Activated T-cell treated with anti-CD3 and anti-CD28 coated beads, Interleukin-2, amount 50 U/mL, for 1 hour (primary cell): ENCODE measurements around the gene NELFA.

Source experiments
- DNase-seq: peaks from one replicate; pipeline ENCODE4 v3.0.0-alpha.2; 2020

Gene NELFA

DNA sequence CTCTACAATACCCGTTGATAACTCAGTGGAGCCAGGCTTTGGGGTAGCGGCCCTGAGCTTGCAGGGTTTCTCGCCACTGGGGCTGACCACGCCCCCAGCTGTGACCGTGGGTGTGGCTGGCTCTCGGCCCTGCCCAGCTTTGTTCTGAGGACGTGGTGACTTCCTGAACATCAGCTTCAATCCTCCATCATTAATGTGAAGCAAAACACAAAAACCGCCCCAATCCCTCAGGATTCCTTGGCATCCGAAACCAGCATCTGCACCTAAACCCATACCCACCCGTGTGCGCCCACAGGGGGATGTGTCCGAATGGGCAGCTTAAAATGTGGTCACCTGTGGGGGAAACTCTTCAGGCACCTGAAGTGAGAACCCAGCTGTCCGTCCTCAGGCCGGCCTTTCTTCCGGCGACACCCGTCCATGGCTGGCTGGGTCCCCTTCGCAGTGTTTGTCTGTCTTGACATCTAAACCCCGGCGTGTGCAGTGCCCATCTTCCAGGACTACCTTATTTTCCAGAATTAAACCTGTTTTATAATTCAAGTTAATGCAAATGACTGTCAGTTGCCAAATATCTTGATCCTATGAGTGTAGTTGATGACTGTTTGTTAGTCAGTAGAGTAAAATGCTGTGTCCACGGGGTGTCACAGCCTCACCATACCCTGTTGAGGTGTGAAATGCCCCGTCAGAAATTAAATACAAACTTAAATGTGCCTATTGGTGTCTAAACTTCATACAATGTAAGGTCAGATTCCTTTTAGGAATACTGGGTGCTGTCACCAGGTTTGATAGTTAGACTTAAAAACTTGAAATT is 27.3 kb downstream of the NELFA start:
- DNase-seq: no peak

GRCh38 chr4:1980561-1981041 is 28.2 kb downstream of the NELFA start:
- no peak for DNase-seq

GRCh38 chr4:1979477-1980196 is 29.1 kb downstream of the NELFA start:
- no peak for DNase-seq

DNA sequence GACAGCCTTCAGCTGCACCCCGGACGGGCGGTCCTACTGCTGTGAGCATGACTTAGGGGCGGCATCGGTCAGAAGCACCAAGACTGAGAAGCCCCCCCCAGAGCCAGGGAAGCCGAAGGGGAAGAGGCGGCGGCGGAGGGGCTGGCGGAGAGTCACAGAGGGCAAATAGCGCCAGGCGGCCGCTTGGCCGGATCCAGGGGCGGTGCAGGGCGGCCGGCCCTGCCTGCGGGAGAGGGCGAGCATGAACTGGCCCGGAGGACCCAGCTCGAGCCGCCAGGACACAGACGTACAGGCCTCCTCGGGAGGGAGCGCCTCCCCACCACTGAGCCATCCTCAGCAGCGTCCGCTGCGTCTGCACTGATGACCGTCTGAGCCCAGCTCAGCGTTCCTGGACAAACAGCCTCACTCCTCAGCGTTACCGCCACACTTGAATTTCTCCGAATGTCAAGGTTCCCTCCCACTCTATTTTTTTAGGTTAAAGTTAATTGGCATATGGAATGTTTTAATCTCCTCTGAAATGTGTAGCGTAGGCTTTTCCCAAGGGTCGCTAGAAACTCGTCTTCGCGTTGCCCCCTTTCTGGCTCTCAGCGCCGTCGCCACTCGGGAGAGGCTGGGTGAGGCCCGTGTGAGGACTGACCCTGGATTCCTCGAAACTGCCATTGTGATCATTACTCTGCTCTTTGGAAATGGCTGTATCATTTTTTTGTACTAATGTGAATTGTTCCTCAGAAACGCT is 29.9 kb downstream of the NELFA start:
- no peak for DNase-seq

GRCh38 chr4:1978226-1978625 is 30.5 kb downstream of the NELFA start:
- no peak for DNase-seq

GRCh38 chr4:1976416-1977352 is 32.1 kb downstream of the NELFA start:
- DNase-seq: no peak

DNA sequence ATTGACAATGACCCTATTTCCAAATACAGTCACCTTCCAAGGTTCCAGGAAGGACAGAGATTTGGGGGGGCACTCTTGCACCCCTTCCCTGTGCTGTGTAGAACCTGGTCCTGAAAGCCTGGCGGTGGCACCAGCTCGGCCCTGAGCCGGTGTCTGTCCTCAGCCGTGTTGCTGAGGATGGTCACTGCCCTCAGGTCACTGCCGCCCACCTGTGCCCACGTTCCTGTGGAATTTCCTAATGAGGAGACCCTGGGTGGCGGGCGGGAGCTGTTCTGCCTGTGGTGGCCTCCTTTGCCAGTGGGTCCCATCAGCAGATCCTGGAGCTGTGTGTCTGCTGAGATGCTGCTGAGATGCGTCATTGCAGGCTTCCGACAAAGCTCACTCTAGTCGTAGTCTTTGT is 32.9 kb downstream of the NELFA start:
- DNase-seq: no peak

GRCh38 chr4:1975391-1975801 is 33.4 kb downstream of the NELFA start:
- DNase-seq: no peak

DNA sequence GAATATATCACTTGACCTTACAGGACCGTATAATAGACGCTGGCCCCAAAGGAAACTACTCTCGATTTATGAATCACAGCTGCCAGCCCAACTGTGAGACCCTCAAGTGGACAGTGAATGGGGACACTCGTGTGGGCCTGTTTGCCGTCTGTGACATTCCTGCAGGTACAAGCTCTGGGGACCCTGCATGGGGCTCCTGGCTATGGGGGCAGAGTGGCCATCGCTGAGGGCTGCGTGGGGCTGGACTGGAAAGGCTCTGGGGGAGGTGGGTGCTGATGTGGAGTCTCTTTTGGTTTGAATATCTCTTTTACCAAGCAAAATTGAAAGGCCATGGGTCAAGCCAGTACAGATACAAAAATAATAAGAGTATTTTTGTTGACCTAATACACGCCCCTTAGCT is 33.9 kb downstream of the NELFA start:
- DNase-seq: no peak

GRCh38 chr4:1973661-1974060 is 35.1 kb downstream of the NELFA start:
- no peak for DNase-seq

- DNase-seq: no peak
These were observed 35.6 kb downstream of the NELFA start for GRCh38 chr4:1973218-1973617.

- DNase-seq: no peak
These were observed 36.4 kb downstream of the NELFA start for GRCh38 chr4:1972414-1972813.

DNA sequence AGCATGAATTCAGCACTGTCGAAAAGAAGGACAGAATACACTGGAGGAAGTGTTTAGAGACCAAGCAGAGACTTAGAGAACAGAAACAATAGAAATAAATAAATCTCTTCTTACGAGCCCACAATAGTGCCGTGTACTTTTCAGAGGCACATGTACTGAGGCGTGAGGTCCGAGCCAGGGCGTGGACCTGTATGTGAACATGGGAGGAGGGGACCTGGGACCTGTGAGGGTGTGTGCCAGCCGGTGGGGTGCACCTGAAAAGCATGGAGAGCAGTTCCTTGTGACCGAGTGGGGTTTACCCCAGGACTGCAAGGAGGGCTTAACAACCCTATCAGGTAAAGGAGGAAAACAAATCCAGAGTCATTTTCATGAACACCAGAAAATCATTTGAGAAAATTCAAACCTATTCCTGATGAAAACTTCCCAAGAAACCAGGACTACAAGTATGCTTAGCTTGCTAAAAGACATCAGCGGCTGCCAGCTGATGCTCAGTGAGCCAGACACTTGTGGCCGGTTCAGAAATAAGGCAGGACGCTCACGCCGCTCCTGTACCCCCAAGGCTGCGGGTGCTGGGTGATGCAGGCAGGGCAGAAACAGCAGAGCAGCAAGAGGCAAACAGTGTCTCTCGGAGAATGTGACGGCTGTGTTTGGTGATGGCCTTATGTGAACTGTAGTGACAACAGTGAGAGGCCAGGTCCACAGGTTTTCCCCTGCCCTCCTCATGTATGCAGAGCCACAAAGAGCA is 37.1 kb downstream of the NELFA start:
- DNase-seq: no peak

DNA sequence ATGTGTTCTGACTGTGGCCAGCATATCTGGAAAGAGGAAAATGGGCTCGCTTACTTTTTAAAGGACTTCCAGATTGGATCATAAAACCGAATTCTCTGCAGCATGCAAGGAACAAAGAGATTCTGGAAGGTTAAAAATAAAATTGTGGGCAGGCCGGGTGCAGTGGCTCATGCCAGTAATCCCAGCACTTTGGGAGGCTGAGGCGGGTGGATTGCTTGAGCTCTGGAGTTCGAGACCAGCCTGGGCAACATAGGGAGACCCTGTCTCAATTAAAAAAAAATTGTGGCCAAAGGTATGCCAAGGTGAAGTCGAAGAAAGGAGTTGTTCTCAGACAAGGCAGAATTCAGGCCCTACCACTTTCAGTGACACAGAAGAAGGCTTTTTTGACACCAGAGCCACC is 37.8 kb downstream of the NELFA start:
- DNase-seq: no peak

GRCh38 chr4:1969928-1970723 is 38.6 kb downstream of the NELFA start:
- no peak for DNase-seq

DNA sequence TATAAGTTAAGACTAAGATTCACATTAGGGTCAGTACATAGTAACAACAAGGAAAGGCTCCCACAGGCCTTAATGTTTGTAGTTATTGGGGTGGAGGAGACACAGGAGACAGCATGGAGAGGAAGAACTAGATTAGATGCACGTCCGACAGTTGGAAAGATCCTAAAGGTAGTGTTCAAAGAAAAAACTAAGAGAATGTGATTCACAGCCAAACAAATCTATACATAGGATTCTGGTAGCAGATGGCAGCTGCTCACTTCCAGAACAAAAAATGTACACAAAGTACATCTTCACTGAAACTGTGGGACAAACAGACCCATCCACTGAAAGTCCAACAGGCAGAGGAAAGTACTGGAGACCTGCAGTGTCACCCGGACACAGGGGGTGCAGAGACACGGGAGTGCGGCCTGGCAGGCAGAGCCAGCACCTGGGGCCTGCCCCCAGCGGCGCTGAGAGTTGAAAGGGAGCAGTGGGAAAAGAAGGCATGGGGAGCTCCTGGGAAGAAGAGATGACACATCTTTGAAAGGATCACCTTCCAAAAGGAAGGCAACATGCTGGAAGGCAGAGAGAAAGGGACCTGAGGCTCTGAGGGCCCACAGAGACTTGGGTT is 40.0 kb downstream of the NELFA start:
- no peak for DNase-seq

DNA sequence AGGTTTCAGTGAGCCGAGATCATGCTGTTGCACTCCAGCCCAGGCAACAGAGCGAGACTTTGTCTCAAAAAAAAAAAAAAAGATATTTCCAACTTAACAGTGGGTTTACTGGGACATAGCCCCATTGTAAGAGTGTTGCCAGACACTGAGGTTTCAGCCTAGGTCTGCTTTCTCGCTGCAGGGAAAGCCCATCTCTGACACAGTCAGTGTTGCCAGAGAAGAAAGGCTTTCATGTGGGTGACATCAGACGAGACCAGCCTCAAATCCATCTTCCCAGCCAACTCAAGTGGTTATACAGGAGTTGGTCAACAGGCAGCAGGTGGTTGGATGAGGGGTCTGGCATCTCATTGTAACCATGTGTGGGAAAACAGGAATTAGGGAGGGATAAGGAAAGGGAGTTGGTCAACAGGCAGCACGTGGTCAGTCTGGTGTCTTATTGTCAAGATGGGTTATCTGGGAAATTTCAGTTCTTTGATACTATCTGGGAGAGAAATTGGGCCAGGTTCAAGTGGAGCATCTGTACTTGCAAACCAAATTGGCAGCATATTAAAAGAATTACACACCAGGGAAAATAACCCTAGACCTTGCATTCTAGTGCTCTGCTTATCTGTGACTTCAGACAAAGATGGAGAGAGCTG is 41.1 kb downstream of the NELFA start:
- no peak for DNase-seq

- no peak for DNase-seq
These were observed 43.8 kb downstream of the NELFA start for GRCh38 chr4:1964971-1965370.

DNA sequence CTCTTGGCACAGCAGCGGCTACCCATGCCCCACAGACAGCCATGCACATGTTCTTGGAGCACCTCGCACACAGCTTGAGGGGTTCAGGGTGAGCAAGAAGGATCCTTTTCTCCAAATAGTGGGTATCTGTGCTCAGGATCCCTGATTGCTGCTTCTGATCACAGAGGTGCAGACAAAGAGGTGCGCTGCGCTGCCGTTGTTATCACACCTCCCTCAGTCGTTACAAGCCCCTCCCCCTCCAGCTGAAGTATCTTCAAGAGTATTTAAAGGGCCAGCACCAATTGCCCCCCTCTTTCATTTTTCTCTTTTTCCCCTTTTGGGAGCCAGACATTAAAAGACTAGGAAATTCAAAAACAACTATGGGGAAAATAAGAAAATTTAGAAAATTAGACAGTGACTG is 44.3 kb downstream of the NELFA start:
- DNase-seq: no peak

- DNase-seq: no peak
These were observed 45.8 kb downstream of the NELFA start for GRCh38 chr4:1962980-1963379.
